ENCODE data around the gene AFF2.

- TF ChIP-seq MYC (IDR thresholded peaks at IDR 0.05; ENCODE audit: low read depth, low read length): no peak
- TF ChIP-seq CTCF (IDR thresholded peaks at IDR 0.05; ENCODE audit: extremely low read depth in 1 of 2, insufficient read depth in 1 of 2, low read depth in 1 of 2, low read length in 2 of 2): no peak
- TF ChIP-seq POLR2AphosphoS5 (IDR thresholded peaks at IDR 0.05; ENCODE audit: insufficient read depth, low read depth, low read length): no peak
- TF ChIP-seq POLR2A (IDR thresholded peaks at IDR 0.05; ENCODE audit: low read depth, low read length): no peak
- TF ChIP-seq MAX (IDR thresholded peaks at IDR 0.05; ENCODE audit: insufficient read depth, insufficient read length): no peak
- no peak for TF ChIP-seq EZH2 (IDR thresholded peaks at IDR 0.05; ENCODE audit: borderline replicate concordance, low read depth, low read length, severe bottlenecking)
- no peak for TF ChIP-seq JUN (IDR thresholded peaks at IDR 0.05; ENCODE audit: borderline replicate concordance, insufficient read depth, insufficient read length, low read depth)
- TF ChIP-seq GATA2 (IDR thresholded peaks at IDR 0.05; ENCODE audit: insufficient read depth, insufficient read length, low read depth, low read length): no peak
Measured at GRCh38 chrX:149036086-149036485, 535.7 kb downstream of the AFF2 start.

Data from endothelial cell of umbilical vein (primary cell).